HCT116 (cell line): ENCODE measurements around the gene CDH23. TPM values are rescaled to one million over a fixed set of nuclear protein-coding genes. Genes with fewer than 3 reads are reported as not detected.

Experiments
- ATAC-seq: fragments of 200-7000 bp; cut with Tn5 transposase; 2 replicates; pipeline ENCODE4 v1.9.1; 2020; ENCODE audit warnings: mild to moderate bottlenecking, moderate library complexity
- BruUV-seq: library from RNA; stranded (reverse); fragments of 400-500 nt; replicated peaks from 2 replicates; lab custom pipeline; 2021; lab: Mats Ljungman, UMichigan
- CTCF ChIA-PET: fragments of 300-600 bp; sonication (Branson Sonifier 250); formaldehyde crosslinking; loops from one replicate; lab custom pipeline; 2021; ENCODE audit warnings: antibody characterized with exemption; lab: Charles Lee
- POLR2A ChIA-PET: fragments of 300-600, 350-600 bp; sonication (Branson Sonifier 250); formaldehyde crosslinking; loops from one replicate; lab custom pipeline; 2021; ENCODE audit warnings: antibody characterized with exemption; lab: Charles Lee
- RAD21 ChIA-PET, 2 experiments: fragments of 300-600 bp; sonication (Branson Sonifier 250); formaldehyde crosslinking; loops; one replicate each; lab custom pipeline; 2023; ENCODE audit warnings: low total read pairs in 2 of 2; ENCODE audit not compliant: uncharacterized antibody in 2 of 2, unreplicated experiment in 2 of 2, low non-redundant PET in 1 of 2; lab: Charles Lee
- DNase-seq: peaks from one replicate; pipeline ENCODE4 v3.0.0-alpha.2; 2010; ENCODE audit warnings: low read depth, low spot score
- H2AFZ ChIP-seq: fragments of 200-600 bp; shearing (Covaris generic), sonication (generic); 2 replicates; pipeline ENCODE4 v1.6.1; 2017; ENCODE audit warnings: low read depth, mixed run types, mixed read lengths, antibody characterized with exemption, low read length; ENCODE audit not compliant: poor library complexity, severe bottlenecking
- H3K27ac ChIP-seq: 2 replicates; pipeline ENCODE4 v1.5.1; 2012; ENCODE audit warnings: low read depth, low read length
- H3K27me3 ChIP-seq: fragments of 200-600 bp; sonication (generic); 2 replicates; pipeline ENCODE4 v1.6.1; 2016; ENCODE audit warnings: mixed run types, low read length, mixed read lengths; ENCODE audit not compliant: insufficient read depth
- H3K36me3 ChIP-seq, 2 experiments: fragments of 200-500 bp in 1 of 2; fragments of 200-600 bp in 1 of 2; sonication (Bioruptor generic) in 1 of 2; sonication (generic) in 1 of 2; 2 replicates each; pipeline versions ENCODE4 v1.5.1 to v1.6.1; 2014 to 2016; ENCODE audit warnings: low read length in 2 of 2, inconsistent platforms in 1 of 2, mixed read lengths in 1 of 2, mixed run types in 1 of 2; ENCODE audit not compliant: insufficient read depth in 2 of 2, control insufficient read depth in 1 of 2
- H3K4me1 ChIP-seq, 2 experiments: fragments of 200-600 bp in 1 of 2; sonication (generic) in 1 of 2; 2 replicates each; pipeline versions ENCODE4 v1.5.1 to v1.6.1; 2012 to 2017; ENCODE audit warnings: low read length in 2 of 2, inconsistent platforms in 1 of 2, mild to moderate bottlenecking in 1 of 2, mixed read lengths in 1 of 2, mixed run types in 1 of 2, moderate library complexity in 1 of 2; ENCODE audit not compliant: insufficient read depth in 2 of 2, control insufficient read depth in 1 of 2
- H3K4me2 ChIP-seq: fragments of 200-600 bp; sonication (generic); 2 replicates; pipeline ENCODE4 v1.6.1; 2017; ENCODE audit warnings: mixed run types, low read length, mixed read lengths
- H3K4me3 ChIP-seq, 2 experiments: fragments of 200-600 bp in 1 of 2; sonication (generic) in 1 of 2; replicated peaks in 1 of 2; 2 replicates each; pipeline ENCODE4 v1.5.1; 2011 to 2016; ENCODE audit warnings: low read length in 2 of 2, control low read depth in 1 of 2, low read depth in 1 of 2, mild to moderate bottlenecking in 1 of 2, mixed read lengths in 1 of 2, mixed run types in 1 of 2
- H3K79me2 ChIP-seq: fragments of 200-600 bp; sonication (generic); 2 replicates; pipeline ENCODE4 v1.6.1; 2017; ENCODE audit warnings: mild to moderate bottlenecking, mixed run types, low read length, moderate library complexity, mixed read lengths; ENCODE audit not compliant: insufficient read depth
- H3K9ac ChIP-seq: fragments of 200-600 bp; sonication (generic); 2 replicates; pipeline ENCODE4 v1.6.1; 2016; ENCODE audit warnings: low read length, mixed read lengths
- H3K9me2 ChIP-seq: fragments of 200-600 bp; sonication (generic), shearing (Covaris generic); 2 replicates; pipeline ENCODE4 v1.6.1; 2017; ENCODE audit warnings: mixed run types, mild to moderate bottlenecking, moderate library complexity; ENCODE audit not compliant: insufficient read depth
- H3K9me3 ChIP-seq, 2 experiments: fragments of 200-500 bp in 1 of 2; fragments of 200-600 bp in 1 of 2; sonication (Bioruptor generic) in 1 of 2; sonication (generic) in 1 of 2; 2 replicates each; pipeline ENCODE4 v1.6.1; 2014 to 2017; ENCODE audit warnings: low read length in 2 of 2, mixed read lengths in 2 of 2, inconsistent platforms in 1 of 2, low read depth in 1 of 2, mild to moderate bottlenecking in 1 of 2, mixed run types in 1 of 2, moderate library complexity in 1 of 2; ENCODE audit not compliant: control insufficient read depth in 1 of 2, insufficient read depth in 1 of 2
- H4K20me1 ChIP-seq: fragments of 200-600 bp; sonication (generic), shearing (Covaris generic); 2 replicates; pipeline ENCODE4 v1.6.1; 2017; ENCODE audit warnings: mixed run types, mild to moderate bottlenecking, moderate library complexity; ENCODE audit not compliant: insufficient read depth
- CBX3 ChIP-seq: IDR thresholded peaks from 2 replicates; pipeline ENCODE4 v1.6.1; 2012; ENCODE audit warnings: low read depth
- EGR1 ChIP-seq: IDR thresholded peaks from 2 replicates; pipeline ENCODE4 v1.6.1; 2012; ENCODE audit warnings: low read depth
- ELF1 ChIP-seq: IDR thresholded peaks from 2 replicates; pipeline ENCODE4 v1.6.1; 2012; ENCODE audit warnings: low read depth, borderline replicate concordance
- EZH2 ChIP-seq: fragments of 200-600 bp; sonication (generic); IDR thresholded peaks from 2 replicates; pipeline ENCODE4 v1.6.1; 2017; ENCODE audit warnings: antibody characterized with exemption, mixed run types
- EZH2phosphoT487 ChIP-seq: fragments of 200-600 bp; IDR thresholded peaks from 2 replicates; pipeline ENCODE4 v1.6.1; 2018; ENCODE audit warnings: antibody characterized with exemption, borderline replicate concordance
- JUND ChIP-seq: IDR thresholded peaks from 2 replicates; pipeline ENCODE4 v1.6.1; 2012
- POLR2AphosphoS5 ChIP-seq: IDR thresholded peaks from 2 replicates; pipeline ENCODE4 v1.6.1; 2011; ENCODE audit warnings: mild to moderate bottlenecking, low read depth, low read length, moderate library complexity
- RAD21 ChIP-seq: IDR thresholded peaks from 2 replicates; pipeline ENCODE4 v1.6.1; 2012; ENCODE audit warnings: low read depth, mild to moderate bottlenecking
- SRF ChIP-seq: IDR thresholded peaks from 2 replicates; pipeline ENCODE4 v1.6.1; 2012; ENCODE audit warnings: low read depth
- TCF7L2 ChIP-seq: IDR thresholded peaks from 2 replicates; pipeline ENCODE4 v1.7.0; 2011; ENCODE audit warnings: borderline replicate concordance, inconsistent platforms; ENCODE audit not compliant: insufficient read depth, insufficient read length; ENCODE audit errors: extremely low read depth
- YY1 ChIP-seq: IDR thresholded peaks from 2 replicates; pipeline ENCODE4 v1.6.1; 2011; ENCODE audit warnings: low read length, low read depth, moderate library complexity, mild to moderate bottlenecking; ENCODE audit not compliant: insufficient replicate concordance; ENCODE audit errors: extremely low read depth
- ZNF274 ChIP-seq: fragments of 200-500 bp; sonication (Bioruptor generic); IDR thresholded peaks from 2 replicates; pipeline ENCODE4 v1.6.1; 2014; ENCODE audit warnings: mild to moderate bottlenecking, low read depth, low read length, inconsistent platforms
- intact Hi-C: fragments of 100-400 bp; cut with micrococcal nuclease; formaldehyde crosslinking; loops from 2 replicates; pipeline ENCODE4 v1.10.0; 2022
- total RNA-seq: library from RNA; stranded (reverse); gene quantifications from one replicate; pipeline ENCODE4 v1.2.1, GENCODE V29; 2021; ENCODE audit not compliant: unreplicated experiment
- TF ChIP-seq, protein P1 (sequence below): IDR thresholded peaks from 2 replicates; pipeline ENCODE4 v1.6.1; 2011; ENCODE audit warnings: mild to moderate bottlenecking, low read length, moderate library complexity; ENCODE audit not compliant: insufficient replicate concordance; ENCODE audit errors: extremely low read depth
- TF ChIP-seq, protein P2 (sequence below): IDR thresholded peaks from 2 replicates; pipeline ENCODE4 v1.6.1; 2012
- TF ChIP-seq, protein P3 (sequence below), 3 experiments: fragments of 200-600 bp in 1 of 3; sonication (generic) in 1 of 3; IDR thresholded peaks in 2 of 3; conservative IDR thresholded peaks in 1 of 3; 2 replicates each; pipeline ENCODE4 v1.5.1; 2012 to 2017; ENCODE audit warnings: low read depth in 2 of 3, low read length in 2 of 3, antibody characterized with exemption in 1 of 3, borderline replicate concordance in 1 of 3, control low read depth in 1 of 3, mild to moderate bottlenecking in 1 of 3, mixed read lengths in 1 of 3, mixed run types in 1 of 3, moderate library complexity in 1 of 3; ENCODE audit not compliant: insufficient read depth in 1 of 3

The CDH23 gene
- total RNA-seq, 1 experiment from 2014 or later: not detected

DNA sequence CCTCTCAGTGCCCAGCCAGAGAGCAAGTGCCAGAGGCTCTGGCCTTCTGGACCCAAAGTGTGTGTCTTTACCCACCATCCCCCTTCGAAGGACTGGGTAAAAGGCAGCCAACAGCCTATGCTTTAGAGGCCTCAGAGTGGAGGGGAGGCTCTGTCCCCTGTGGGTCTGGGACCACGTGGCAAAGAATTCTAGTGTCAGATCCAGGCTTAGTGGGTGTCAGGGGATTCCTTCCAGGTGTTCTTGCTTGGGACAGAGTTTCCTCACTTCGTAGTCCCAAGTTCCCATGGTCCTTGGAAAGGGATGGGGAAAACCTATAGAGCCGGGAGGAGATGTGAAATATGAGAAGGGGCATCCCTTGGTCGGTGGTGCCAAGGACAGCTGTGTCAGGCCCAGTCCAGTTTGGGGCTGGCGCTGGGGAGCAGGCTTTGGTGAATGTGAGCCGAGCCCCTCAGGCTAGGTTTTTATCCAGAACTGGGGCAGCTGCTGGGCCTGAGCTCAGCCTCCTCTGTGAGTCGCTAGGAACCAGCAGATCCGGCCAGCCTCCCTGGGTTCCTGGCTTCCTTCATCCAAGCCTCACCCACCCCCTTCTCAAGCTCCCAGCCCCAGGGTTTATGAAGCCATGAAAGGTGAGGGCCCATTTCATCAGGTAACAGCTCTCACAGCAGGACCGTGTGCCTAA lies 251.7 kb downstream of the CDH23 start:
- H3K79me2 ChIP-seq: no peaks in the 10 kb centered on the region
- ChIA-PET CTCF (interaction anchor here (1.5 kb wide), 1 partner anchor 164 kb away, joined by 3 read pairs; no protein-coding TSS in a partner anchor), RAD21 (no interaction called here), POLR2A (no interaction called here)
- BruUV-seq: no TSS peak
- H3K36me3 ChIP-seq: no peaks in the 10 kb centered on the region
- no peak overlapping the region for H3K4me3 ChIP-seq
- H3K27ac ChIP-seq: no peak overlapping the region
- TF ChIP-seq SRF (no peak), YY1 (no peak), ZNF274 (no peak), POLR2AphosphoS5 (no peak), ELF1 (no peak)
- TF ChIP-seq, protein P1, sequence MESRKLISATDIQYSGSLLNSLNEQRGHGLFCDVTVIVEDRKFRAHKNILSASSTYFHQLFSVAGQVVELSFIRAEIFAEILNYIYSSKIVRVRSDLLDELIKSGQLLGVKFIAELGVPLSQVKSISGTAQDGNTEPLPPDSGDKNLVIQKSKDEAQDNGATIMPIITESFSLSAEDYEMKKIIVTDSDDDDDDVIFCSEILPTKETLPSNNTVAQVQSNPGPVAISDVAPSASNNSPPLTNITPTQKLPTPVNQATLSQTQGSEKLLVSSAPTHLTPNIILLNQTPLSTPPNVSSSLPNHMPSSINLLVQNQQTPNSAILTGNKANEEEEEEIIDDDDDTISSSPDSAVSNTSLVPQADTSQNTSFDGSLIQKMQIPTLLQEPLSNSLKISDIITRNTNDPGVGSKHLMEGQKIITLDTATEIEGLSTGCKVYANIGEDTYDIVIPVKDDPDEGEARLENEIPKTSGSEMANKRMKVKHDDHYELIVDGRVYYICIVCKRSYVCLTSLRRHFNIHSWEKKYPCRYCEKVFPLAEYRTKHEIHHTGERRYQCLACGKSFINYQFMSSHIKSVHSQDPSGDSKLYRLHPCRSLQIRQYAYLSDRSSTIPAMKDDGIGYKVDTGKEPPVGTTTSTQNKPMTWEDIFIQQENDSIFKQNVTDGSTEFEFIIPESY: no peak
- H3K9ac ChIP-seq: no peak overlapping the region
- H2AFZ ChIP-seq: no peak overlapping the region
- peak overlapping the region; percentile 41; the same call in 1 of the 2 replicates for H3K4me2 ChIP-seq
- peaks cover 8 to 11% of the 10 kb centered on the region in 2 experiments; a peak in 3 of 4 replicates for H3K4me1 ChIP-seq
- intact Hi-C loops: no loop called here
- no peaks in the 10 kb centered on the region for H3K27me3 ChIP-seq
- no peaks in the 10 kb centered on the region for H4K20me1 ChIP-seq
- no peaks in the 10 kb centered on the region for H3K9me2 ChIP-seq
- DNase-seq (no peak), ATAC-seq (no peak)
- no peaks in the 10 kb centered on the region for H3K9me3 ChIP-seq

DNA sequence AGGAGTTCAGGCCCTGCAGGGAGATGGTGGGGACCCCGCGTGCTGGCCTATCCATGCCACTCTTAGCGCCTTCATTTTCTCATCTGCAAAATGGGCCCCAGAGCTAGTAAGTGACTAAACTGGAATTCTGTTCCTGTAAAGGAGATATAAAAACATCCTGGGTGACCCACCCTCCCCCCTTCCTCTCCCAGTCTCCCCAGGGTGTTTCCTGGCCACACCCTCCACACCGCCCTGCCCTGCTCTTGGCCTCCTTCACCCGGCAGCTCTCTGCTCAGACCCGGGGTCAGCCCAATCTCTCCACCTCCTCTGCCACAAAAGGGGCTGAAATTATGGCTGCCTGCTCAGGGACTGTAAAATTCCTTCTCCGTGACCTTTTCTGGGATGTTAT lies 252.2 kb downstream of the CDH23 start:
- ChIA-PET POLR2A (no interaction called here), CTCF (interaction anchor here (1.5 kb wide), 1 partner anchor 164 kb away, joined by 3 read pairs; no protein-coding TSS in a partner anchor), RAD21 (no interaction called here)
- peak; percentile 33; the same call in 1 of the 2 replicates for ATAC-seq
- no peaks in the 10 kb centered on the region for H3K9me2 ChIP-seq
- no peaks in the 10 kb centered on the region for H3K9me3 ChIP-seq
- DNase-seq: no peak
- no TSS peak for BruUV-seq
- no peak overlapping the region for H3K27ac ChIP-seq
- no peak overlapping the region for H3K4me3 ChIP-seq
- H4K20me1 ChIP-seq: no peaks in the 10 kb centered on the region
- H2AFZ ChIP-seq: no peak overlapping the region
- H3K79me2 ChIP-seq: no peaks in the 10 kb centered on the region
- intact Hi-C loops: no loop called here
- no peak overlapping the region for H3K9ac ChIP-seq
- peaks cover 8 to 11% of the 10 kb centered on the region in 2 experiments; a peak in 3 of 4 replicates for H3K4me1 ChIP-seq
- no peaks in the 10 kb centered on the region for H3K36me3 ChIP-seq
- H3K27me3 ChIP-seq: no peaks in the 10 kb centered on the region
- H3K4me2 ChIP-seq: peak overlapping the region; percentile 41
- TF ChIP-seq JUND: no peak
- TF ChIP-seq ZNF274: no peak
- no peak for TF ChIP-seq CBX3
- TF ChIP-seq TCF7L2: no peak
- TF ChIP-seq, protein P2, sequence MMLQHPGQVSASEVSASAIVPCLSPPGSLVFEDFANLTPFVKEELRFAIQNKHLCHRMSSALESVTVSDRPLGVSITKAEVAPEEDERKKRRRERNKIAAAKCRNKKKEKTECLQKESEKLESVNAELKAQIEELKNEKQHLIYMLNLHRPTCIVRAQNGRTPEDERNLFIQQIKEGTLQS: no peak
- no peak for TF ChIP-seq RAD21
- no peak for TF ChIP-seq EGR1
- no peak for TF ChIP-seq EZH2phosphoT487
- no peak for TF ChIP-seq POLR2AphosphoS5
- no peak for TF ChIP-seq EZH2
- TF ChIP-seq, protein P3, sequence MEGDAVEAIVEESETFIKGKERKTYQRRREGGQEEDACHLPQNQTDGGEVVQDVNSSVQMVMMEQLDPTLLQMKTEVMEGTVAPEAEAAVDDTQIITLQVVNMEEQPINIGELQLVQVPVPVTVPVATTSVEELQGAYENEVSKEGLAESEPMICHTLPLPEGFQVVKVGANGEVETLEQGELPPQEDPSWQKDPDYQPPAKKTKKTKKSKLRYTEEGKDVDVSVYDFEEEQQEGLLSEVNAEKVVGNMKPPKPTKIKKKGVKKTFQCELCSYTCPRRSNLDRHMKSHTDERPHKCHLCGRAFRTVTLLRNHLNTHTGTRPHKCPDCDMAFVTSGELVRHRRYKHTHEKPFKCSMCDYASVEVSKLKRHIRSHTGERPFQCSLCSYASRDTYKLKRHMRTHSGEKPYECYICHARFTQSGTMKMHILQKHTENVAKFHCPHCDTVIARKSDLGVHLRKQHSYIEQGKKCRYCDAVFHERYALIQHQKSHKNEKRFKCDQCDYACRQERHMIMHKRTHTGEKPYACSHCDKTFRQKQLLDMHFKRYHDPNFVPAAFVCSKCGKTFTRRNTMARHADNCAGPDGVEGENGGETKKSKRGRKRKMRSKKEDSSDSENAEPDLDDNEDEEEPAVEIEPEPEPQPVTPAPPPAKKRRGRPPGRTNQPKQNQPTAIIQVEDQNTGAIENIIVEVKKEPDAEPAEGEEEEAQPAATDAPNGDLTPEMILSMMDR (IDR thresholded peaks at IDR 0.05 in 2 of 3, conservative IDR thresholded peaks at IDR 0.05 in 1 of 3; ENCODE audit: borderline replicate concordance in 1 of 3, insufficient read depth in 1 of 3, low read depth in 2 of 3, low read length in 2 of 3): no peak
